ENCODE data around the gene YLPM1.

Gene YLPM1

GRCh38 chr14:74875941-74876913 lies 113.1 kb downstream of the YLPM1 start, which contains the start of gene PROX2:
PROX2 (minus strand) TSS chr14:74876145; CDS start chr14:74863834, 12,311 bp downstream.
- no peak for DNase-seq (ENCODE audit: low read depth in 3 of 3)

GRCh38 chr14:74879427-74880182 lies 116.5 kb downstream of the YLPM1 start:
- no peak for DNase-seq (ENCODE audit: low read depth in 3 of 3)

- peak; percentile 69 to 74 (median 71) for DNase-seq (ENCODE audit: low read depth in 3 of 3)
Measured at GRCh38 chr14:74881431-74882102, 118.5 kb downstream of the YLPM1 start, which contains the start of gene DLST. DLST (plus strand) TSS chr14:74881916; CDS start chr14:74881954, 38 bp downstream.

- DNase-seq (ENCODE audit: low read depth in 3 of 3): peak in 2 of 3 experiments; percentile 17 to 20
Measured at GRCh38 chr14:74882103-74882920, 119.2 kb downstream of the YLPM1 start.

Measured in stimulated activated CD4-positive, alpha-beta T cell treated with anti-CD3 and anti-CD28 coated beads, TNF-alpha, amount 100 ng/mL, for 4 hours (primary cell).